DND-41 (cell line): Measurements from ENCODE around the gene SNTA1.

Experiments
- CTCF ChIP-seq: IDR thresholded peaks from 2 replicates; pipeline ENCODE4 v1.5.1; 2012; ENCODE audit warnings: borderline replicate concordance, low read length, moderate library complexity, mild to moderate bottlenecking; ENCODE audit not compliant: poor library complexity, severe bottlenecking; ENCODE audit errors: extremely low read depth
- EZH2 ChIP-seq: IDR thresholded peaks from 3 replicates; pipeline ENCODE4 v1.6.1; 2012; ENCODE audit warnings: borderline replicate concordance, low read depth, mild to moderate bottlenecking, moderate library complexity, low read length, inconsistent platforms; ENCODE audit not compliant: severe bottlenecking

- no peak for TF ChIP-seq CTCF
- TF ChIP-seq EZH2 = no peak
These were observed 56.9 kb downstream of the SNTA1 start for GRCh38 chr20:33386673-33387072.
